H9 (cell line): ENCODE data around the gene GCG. TPM values are rescaled to one million over a fixed set of nuclear protein-coding genes. Genes with fewer than 3 reads are reported as not detected.

Source experiments
- DNase-seq: peaks from one replicate; pipeline ENCODE4 v3.0.0-alpha.2; 2017
- H2AFZ ChIP-seq: one replicate; pipeline ENCODE4 v1.6.1; 2013; ENCODE audit warnings: mild to moderate bottlenecking, low read length, control low read depth, moderate library complexity
- H2AK5ac ChIP-seq: 2 replicates; pipeline ENCODE4 v1.6.1; 2013; ENCODE audit warnings: low read length, control low read depth, mixed read lengths; ENCODE audit not compliant: insufficient read length
- H2BK120ac ChIP-seq: one replicate; pipeline ENCODE4 v1.6.1; 2013; ENCODE audit warnings: low read depth, mild to moderate bottlenecking, low read length, control low read depth, inconsistent platforms; ENCODE audit not compliant: poor library complexity, severe bottlenecking
- H2BK12ac ChIP-seq: 2 replicates; pipeline ENCODE4 v1.6.1; 2013; ENCODE audit warnings: low read length, control low read depth, mixed read lengths, low read depth; ENCODE audit not compliant: insufficient read length
- H2BK15ac ChIP-seq: 2 replicates; pipeline ENCODE4 v1.6.1; 2013; ENCODE audit warnings: low read depth, low read length, control low read depth
- H2BK20ac ChIP-seq: one replicate; pipeline ENCODE4 v1.6.1; 2013; ENCODE audit warnings: low read depth, mild to moderate bottlenecking, low read length, control low read depth, inconsistent platforms; ENCODE audit not compliant: poor library complexity, severe bottlenecking
- H2BK5ac ChIP-seq: 2 replicates; pipeline ENCODE4 v1.6.1; 2013; ENCODE audit warnings: low read length, control low read depth, mixed read lengths; ENCODE audit not compliant: insufficient read length
- H3K14ac ChIP-seq: 2 replicates; pipeline ENCODE4 v1.6.1; 2013; ENCODE audit warnings: low read length, control low read depth; ENCODE audit not compliant: insufficient read depth
- H3K18ac ChIP-seq: 2 replicates; pipeline ENCODE4 v1.6.1; 2013; ENCODE audit warnings: low read depth, mild to moderate bottlenecking, mixed read lengths, low read length, control low read depth; ENCODE audit not compliant: insufficient read length
- H3K23ac ChIP-seq: 2 replicates; pipeline ENCODE4 v1.6.1; 2013; ENCODE audit warnings: low read length, control low read depth, mixed read lengths, low read depth; ENCODE audit not compliant: insufficient read length
- H3K23me2 ChIP-seq: 2 replicates; pipeline ENCODE4 v1.6.1; 2013; ENCODE audit warnings: low read depth, mild to moderate bottlenecking, mixed read lengths, low read length, control low read depth; ENCODE audit not compliant: insufficient read length, poor library complexity, severe bottlenecking
- H3K27ac ChIP-seq: 2 replicates; pipeline ENCODE4 v1.5.1; 2013; ENCODE audit warnings: low read length, control low read depth, mixed read lengths, low read depth; ENCODE audit not compliant: insufficient read length
- H3K27me3 ChIP-seq: 2 replicates; pipeline ENCODE4 v1.6.1; 2013; ENCODE audit warnings: low read length, control low read depth, inconsistent platforms; ENCODE audit not compliant: insufficient read depth
- H3K4ac ChIP-seq: 2 replicates; pipeline ENCODE4 v1.6.1; 2013; ENCODE audit warnings: low read depth, mild to moderate bottlenecking, control low read depth, inconsistent platforms, low read length, moderate library complexity
- H3K4me1 ChIP-seq: 2 replicates; pipeline ENCODE4 v1.6.1; 2013; ENCODE audit warnings: low read length, control low read depth, inconsistent platforms; ENCODE audit not compliant: insufficient read depth
- H3K4me2 ChIP-seq: 2 replicates; pipeline ENCODE4 v1.6.1; 2013; ENCODE audit warnings: low read length, control low read depth, mixed read lengths; ENCODE audit not compliant: insufficient read length, insufficient read depth
- H3K56ac ChIP-seq: 2 replicates; pipeline ENCODE4 v1.6.1; 2013; ENCODE audit warnings: low read depth, mild to moderate bottlenecking, mixed read lengths, low read length, control low read depth; ENCODE audit not compliant: insufficient read length
- H3K79me1 ChIP-seq: 2 replicates; pipeline ENCODE4 v1.6.1; 2013; ENCODE audit warnings: low read depth, mild to moderate bottlenecking, moderate library complexity, low read length, control low read depth, inconsistent platforms; ENCODE audit not compliant: insufficient read depth, poor library complexity, severe bottlenecking
- H3K79me2 ChIP-seq: 2 replicates; pipeline ENCODE4 v1.6.1; 2013; ENCODE audit warnings: low read length, control low read depth, inconsistent platforms; ENCODE audit not compliant: insufficient read depth
- H3K9ac ChIP-seq: 2 replicates; pipeline ENCODE4 v1.6.1; 2013; ENCODE audit warnings: low read length, control low read depth, mixed read lengths; ENCODE audit not compliant: insufficient read length; ENCODE audit errors: extremely low read depth
- H3K9me3 ChIP-seq: one replicate; pipeline ENCODE4 v1.6.1; 2013; ENCODE audit warnings: low read depth, low read length, inconsistent platforms; ENCODE audit not compliant: control insufficient read depth
- H3T11ph ChIP-seq: one replicate; pipeline ENCODE4 v1.6.1; 2013; ENCODE audit warnings: mild to moderate bottlenecking, low read length, control low read depth, inconsistent platforms
- H4K20me1 ChIP-seq: one replicate; pipeline ENCODE4 v1.6.1; 2013; ENCODE audit not compliant: control insufficient read depth, insufficient read length, insufficient read depth
- H4K5ac ChIP-seq: 2 replicates; pipeline ENCODE4 v1.6.1; 2013; ENCODE audit warnings: low read depth, mild to moderate bottlenecking, mixed read lengths, low read length, control low read depth; ENCODE audit not compliant: insufficient read length
- H4K8ac ChIP-seq: replicated peaks from 2 replicates; pipeline ENCODE4 v1.6.1; 2013; ENCODE audit warnings: low read length, control low read depth, mixed read lengths, low read depth; ENCODE audit not compliant: insufficient read length
- H4K91ac ChIP-seq: 2 replicates; pipeline ENCODE4 v1.6.1; 2013; ENCODE audit warnings: low read depth, mild to moderate bottlenecking, moderate library complexity, mixed read lengths, low read length, control low read depth; ENCODE audit not compliant: insufficient read length
- H3K27ac Mint-ChIP-seq, 3 experiments: 2 replicates in 2 of 3; 3 replicates in 1 of 3; pipeline ENCODE4 v1.8.0; 2020 to 2021; ENCODE audit warnings: mixed read lengths in 3 of 3, mild to moderate bottlenecking in 1 of 3, moderate library complexity in 1 of 3
- H3K27me3 Mint-ChIP-seq: 2 replicates; pipeline ENCODE4 v1.8.0; 2021; ENCODE audit warnings: low read depth, mild to moderate bottlenecking, moderate library complexity, mixed read lengths
- H3K36me3 Mint-ChIP-seq, 3 experiments: 2 replicates in 2 of 3; 3 replicates in 1 of 3; pipeline ENCODE4 v1.8.0; 2020 to 2021; ENCODE audit warnings: low read depth in 3 of 3, mixed read lengths in 3 of 3; ENCODE audit not compliant: insufficient read depth in 1 of 3
- H3K4me1 Mint-ChIP-seq, 2 experiments: 2 replicates each; pipeline ENCODE4 v1.8.0; 2020; ENCODE audit warnings: mixed read lengths in 2 of 2
- H3K4me3 Mint-ChIP-seq, 2 experiments: 2 replicates in 1 of 2; 3 replicates in 1 of 2; pipeline ENCODE4 v1.8.0; 2020 to 2021; ENCODE audit warnings: mild to moderate bottlenecking in 2 of 2, mixed read lengths in 2 of 2, moderate library complexity in 1 of 2
- H3K9me3 Mint-ChIP-seq, 2 experiments: 2 replicates in 1 of 2; 3 replicates in 1 of 2; pipeline ENCODE4 v1.8.0; 2020; ENCODE audit warnings: mild to moderate bottlenecking in 2 of 2, mixed read lengths in 2 of 2, moderate library complexity in 1 of 2
- CTCF ChIP-seq: fragments of 200-600 bp; sonication (generic); conservative IDR thresholded peaks from 3 replicates; pipeline ENCODE4 v1.8.0; 2021; ENCODE audit warnings: antibody characterized with exemption, mild to moderate bottlenecking
- WGBS: extraction: QIAGEN DNeasy Blood & Tissue Kit; methylation state at CpG from one replicate; pipeline ENCODE4 v1.1.7; 2013; ENCODE audit warnings: missing lambda C conversion rate, low lambda C conversion rate, mixed read lengths; ENCODE audit not compliant: insufficient read length; ENCODE audit errors: extremely low coverage; 5-methylcytosine and 5-hydroxymethylcytosine counted together
- total RNA-seq: library from RNA; stranded (reverse); gene quantifications from 2 replicates; pipeline ENCODE4 v1.2.1, GENCODE V29; 2021

GCG gene
- total RNA-seq, 1 experiment from 2014 or later, result not detected

- no peak overlapping the region for H2BK5ac ChIP-seq
- Mint-ChIP-seq H3K36me3 (peaks cover 4 to 12% (median 9%) of the 10 kb centered on the region in 3 experiments; a peak in 6 of 7 replicates), H3K27ac (no peak overlapping the region; a peak in 1 of 7 replicates), H3K27me3 (no peaks in the 10 kb centered on the region; the same call in 1 of the 2 replicates), H3K4me1 (peaks cover 16% of the 10 kb centered on the region in 2 experiments), H3K4me3 (no peak overlapping the region), H3K9me3 (peaks cover 8 to 14% of the 10 kb centered on the region in 2 experiments)
- no peak overlapping the region for H4K5ac ChIP-seq
- no peak overlapping the region for H2AK5ac ChIP-seq
- no peaks in the 10 kb centered on the region for H4K20me1 ChIP-seq
- H3K4me1 ChIP-seq, result peaks cover 5% of the 10 kb centered on the region; the same call in 1 of the 2 replicates
- H3K9me3 ChIP-seq, result no peaks in the 10 kb centered on the region
- no peak overlapping the region for H3K23ac ChIP-seq
- no peak overlapping the region for H3K27ac ChIP-seq
- no peak overlapping the region for H3K9ac ChIP-seq
- H3K79me2 ChIP-seq, result no peaks in the 10 kb centered on the region
- H3K4ac ChIP-seq, result no peak overlapping the region
- H2BK120ac ChIP-seq, result no peak overlapping the region
- no peak overlapping the region for H4K8ac ChIP-seq
- no peak overlapping the region for H3K18ac ChIP-seq
- H3K79me1 ChIP-seq, result no peaks in the 10 kb centered on the region
- H3K23me2 ChIP-seq, result no peaks in the 10 kb centered on the region
- no peak overlapping the region for H3T11ph ChIP-seq
- no peak overlapping the region for H3K56ac ChIP-seq
- no peak overlapping the region for H2AFZ ChIP-seq
- H4K91ac ChIP-seq, result no peak overlapping the region
- no CpG with 5 or more reads among the region's 1 CpG for WGBS
- H3K14ac ChIP-seq, result no peak overlapping the region
- H2BK20ac ChIP-seq, result no peak overlapping the region
- TF ChIP-seq CTCF, result no peak
- H3K4me2 ChIP-seq, result no peak overlapping the region
- no peak overlapping the region for H2BK12ac ChIP-seq
- no peak for DNase-seq
- no peak overlapping the region for H2BK15ac ChIP-seq
- H3K27me3 ChIP-seq, result no peaks in the 10 kb centered on the region
Measured at GRCh38 chr2:162113776-162114168, 38.3 kb downstream of the GCG start.
